GM23338 (cell line): ENCODE data around the gene HDHD2. TPM values are rescaled to one million over a fixed set of nuclear protein-coding genes. Genes with fewer than 3 reads are reported as not detected.

Experiments used
- ATAC-seq: fragments of 200-7000 bp; cut with Tn5 transposase; 3 replicates; pipeline ENCODE4 v1.9.1; 2020
- DNase-seq: peaks from one replicate; pipeline ENCODE4 v3.0.0-alpha.2; 2015; ENCODE audit warnings: low spot score
- H2AFZ ChIP-seq: fragments of 200-600 bp; sonication (generic); 2 replicates; pipeline ENCODE4 v1.8.0; 2016; ENCODE audit warnings: antibody characterized with exemption, mild to moderate bottlenecking, moderate library complexity
- H3F3A ChIP-seq: fragments of 200-600 bp; sonication (generic); replicated peaks from 2 replicates; pipeline ENCODE4 v1.8.0; 2017; ENCODE audit warnings: antibody characterized with exemption, mixed run types, low read depth
- H3K27ac ChIP-seq: fragments of 200-600 bp; sonication (generic); 2 replicates; pipeline ENCODE4 v1.6.1; 2016; ENCODE audit warnings: low read depth
- H3K27me3 ChIP-seq: fragments of 200-600 bp; sonication (generic); 2 replicates; pipeline ENCODE4 v1.8.0; 2016; ENCODE audit warnings: mild to moderate bottlenecking, mixed run types, moderate library complexity; ENCODE audit not compliant: insufficient read depth
- H3K36me3 ChIP-seq: fragments of 200-600 bp; sonication (generic); 2 replicates; pipeline ENCODE4 v1.8.0; 2016; ENCODE audit warnings: mild to moderate bottlenecking; ENCODE audit not compliant: insufficient read depth
- H3K4me1 ChIP-seq: fragments of 200-600 bp; sonication (generic); 2 replicates; pipeline ENCODE4 v1.8.0; 2016; ENCODE audit warnings: mild to moderate bottlenecking, moderate library complexity; ENCODE audit not compliant: insufficient read depth
- H3K4me2 ChIP-seq: fragments of 200-600 bp; sonication (generic); 2 replicates; pipeline ENCODE4 v1.7.1; 2017; ENCODE audit warnings: mixed run types
- H3K4me3 ChIP-seq: fragments of 200-600 bp; sonication (generic); 2 replicates; pipeline ENCODE4 v1.6.1; 2016; ENCODE audit warnings: mixed run types
- H3K79me2 ChIP-seq: fragments of 200-600 bp; sonication (generic); replicated peaks from 2 replicates; pipeline ENCODE4 v1.8.0; 2017; ENCODE audit warnings: mild to moderate bottlenecking; ENCODE audit not compliant: insufficient read depth
- H3K9me2 ChIP-seq: fragments of 200-600 bp; sonication (generic); 2 replicates; pipeline ENCODE4 v1.8.0; 2017; ENCODE audit not compliant: insufficient read depth
- H4K20me1 ChIP-seq: fragments of 200-600 bp; sonication (generic); replicated peaks from 2 replicates; pipeline ENCODE4 v1.8.0; 2017; ENCODE audit warnings: mild to moderate bottlenecking; ENCODE audit not compliant: insufficient read depth
- H3K27ac Mint-ChIP-seq: 2 replicates; pipeline ENCODE4 v1.8.0; 2020; ENCODE audit warnings: inconsistent platforms, mild to moderate bottlenecking, moderate library complexity, mixed read lengths
- H3K27me3 Mint-ChIP-seq: 3 replicates; pipeline ENCODE4 v1.8.0; 2022; ENCODE audit warnings: low read depth, mild to moderate bottlenecking, moderate library complexity, mixed read lengths, inconsistent platforms; ENCODE audit not compliant: insufficient read depth, poor library complexity
- H3K36me3 Mint-ChIP-seq: 3 replicates; pipeline ENCODE4 v1.8.0; 2021; ENCODE audit warnings: low read depth, mild to moderate bottlenecking, inconsistent platforms, moderate library complexity, mixed read lengths
- H3K4me1 Mint-ChIP-seq: 3 replicates; pipeline ENCODE4 v1.8.0; 2020; ENCODE audit warnings: mild to moderate bottlenecking, inconsistent platforms, mixed read lengths
- H3K4me3 Mint-ChIP-seq: 3 replicates; pipeline ENCODE4 v1.8.0; 2021; ENCODE audit warnings: moderate library complexity, mild to moderate bottlenecking, inconsistent platforms, mixed read lengths
- H3K9me3 Mint-ChIP-seq: 3 replicates; pipeline ENCODE4 v1.8.0; 2020; ENCODE audit warnings: moderate library complexity, mild to moderate bottlenecking, inconsistent platforms, mixed read lengths
- CREB1 ChIP-seq: fragments of 250-450 bp; sonication (Bioruptor Pico); IDR thresholded peaks from 2 replicates; pipeline ENCODE4 v1.5.0; 2020; ENCODE audit warnings: low read depth, mild to moderate bottlenecking, moderate library complexity
- CTCF ChIP-seq, 2 experiments: fragments of 200-600 bp in 1 of 2; sonication (generic) in 1 of 2; conservative IDR thresholded peaks; 2 replicates each; pipeline versions ENCODE4 v1.5.1 to v1.6.1; 2016 to 2017; ENCODE audit warnings: antibody characterized with exemption in 2 of 2, low read depth in 2 of 2, mild to moderate bottlenecking in 2 of 2, moderate library complexity in 1 of 2
- ETS1 ChIP-seq: IDR thresholded peaks from 2 replicates; pipeline ENCODE4 v1.6.1; 2016; ENCODE audit warnings: antibody characterized with exemption
- EZH2 ChIP-seq: fragments of 200-600 bp; sonication (generic); IDR thresholded peaks from one replicate; pipeline ENCODE4 v1.8.0; 2017; ENCODE audit warnings: antibody characterized with exemption, mild to moderate bottlenecking, low read depth; ENCODE audit not compliant: unreplicated experiment
- EZH2phosphoT487 ChIP-seq: fragments of 200-600 bp; sonication (generic); IDR thresholded peaks from one replicate; pipeline ENCODE4 v1.8.1; 2018; ENCODE audit warnings: antibody characterized with exemption; ENCODE audit not compliant: unreplicated experiment
- JUNB ChIP-seq: IDR thresholded peaks from one replicate; pipeline ENCODE4 v1.6.1; 2016; ENCODE audit warnings: antibody characterized with exemption; ENCODE audit not compliant: unreplicated experiment
- NANOG ChIP-seq: IDR thresholded peaks from 2 replicates; pipeline ENCODE4 v1.6.1; 2016; ENCODE audit warnings: antibody characterized with exemption, borderline replicate concordance
- POLR2AphosphoS5 ChIP-seq: IDR thresholded peaks from 2 replicates; pipeline ENCODE4 v1.6.1; 2016; ENCODE audit warnings: antibody characterized with exemption, low read depth
- REST ChIP-seq: IDR thresholded peaks from one replicate; pipeline ENCODE4 v1.6.1; 2018; ENCODE audit warnings: antibody characterized with exemption; ENCODE audit not compliant: unreplicated experiment
- STAT1 ChIP-seq: IDR thresholded peaks from one replicate; pipeline ENCODE4 v1.6.1; 2016; ENCODE audit warnings: antibody characterized with exemption; ENCODE audit not compliant: unreplicated experiment
- ZNF114 ChIP-seq: fragments of 250-450 bp; sonication (Bioruptor Pico); IDR thresholded peaks from 2 replicates; pipeline ENCODE4 v1.5.0; 2020; ENCODE audit warnings: mild to moderate bottlenecking, moderate library complexity
- ZNF331 ChIP-seq: fragments of 250-450 bp; sonication (Bioruptor Pico); IDR thresholded peaks from 2 replicates; pipeline ENCODE4 v1.5.0; 2020; ENCODE audit warnings: low read depth, mild to moderate bottlenecking, moderate library complexity
- ZNF462 ChIP-seq: fragments of 250-450 bp; sonication (Bioruptor Pico); IDR thresholded peaks from 2 replicates; pipeline ENCODE4 v1.5.0; 2020; ENCODE audit warnings: mild to moderate bottlenecking, moderate library complexity
- polyA plus RNA-seq: library from polyadenylated mRNA; unstranded; fragments of >200 nt; fragmentation: Nextera tagmentation; extraction: Ambion mirVana; gene quantifications from 2 replicates; pipeline ENCODE4 v1.2.1, GENCODE V29; 2016
- total RNA-seq: library from RNA; depleted of rRNA; stranded (reverse); fragments of >200 nt; shearing (Covaris generic); gene quantifications from 2 replicates; pipeline ENCODE4 v1.2.3, GENCODE V29; 2014

HDHD2 gene
- total and polyA plus RNA-seq, 2 experiments from 2014 or later, result 25.9 to 32.2 TPM

- Histone ChIP-seq H3K27me3 (no peaks in the 10 kb centered on the region), H3K4me1 (peaks cover 7% of the 10 kb centered on the region), H3K27ac (no peak overlapping the region), H3K4me2 (no peak overlapping the region), H3F3A (peaks cover 6% of the 10 kb centered on the region; the same call in 1 of the 2 replicates), H3K36me3 (no peaks in the 10 kb centered on the region), H3K79me2 (peaks cover 84% of the 10 kb centered on the region), H2AFZ (no peak overlapping the region), H4K20me1 (0 out of 2 replicates have a peak, but pooled peaks cover 6% of the 10 kb centered on the region), H3K4me3 (no peak overlapping the region), H3K9me2 (no peaks in the 10 kb centered on the region)
- H3K36me3 Mint-ChIP-seq, result no peaks in the 10 kb centered on the region; the same call in 2 of the 3 replicates
- no peak for ATAC-seq
- TF ChIP-seq JUNB (no peak), ZNF462 (CRISPR knock-in tag) (no peak), EZH2 (no peak), STAT1 (no peak), NANOG (no peak), EZH2phosphoT487 (no peak), CREB1 (CRISPR knock-in tag) (no peak), ETS1 (no peak), ZNF331 (CRISPR knock-in tag) (no peak), ZNF114 (CRISPR knock-in tag) (no peak), CTCF (conservative IDR thresholded peaks at IDR 0.05; ENCODE audit: low read depth in 2 of 2) (no peak), REST (no peak), POLR2AphosphoS5 (no peak)
- peaks cover 6% of the 10 kb centered on the region for H3K27me3 Mint-ChIP-seq
- no peak for DNase-seq
- H3K9me3 Mint-ChIP-seq, result peaks cover 2% of the 10 kb centered on the region; the same call in 1 of the 3 replicates
- no peak overlapping the region for H3K4me3 Mint-ChIP-seq
- H3K27ac Mint-ChIP-seq, result no peak overlapping the region
- peaks cover 17% of the 10 kb centered on the region for H3K4me1 Mint-ChIP-seq
Observed at GRCh38 chr18:47146206-47146605, 4.1 kb downstream of the HDHD2 start.
